ENCODE measurements around the gene LRRC63. TPM values are rescaled to one million over a fixed set of nuclear protein-coding genes. Genes with fewer than 3 reads are reported as not detected.
A peak's percentile ranks its signal among the peaks of the same experiment; 100 is the strongest.

LRRC63 gene
- total and polyA plus RNA-seq, 4 donors: 0.13 to 1.1 (median 0.50) TPM

GRCh38 chr13:46304546-46304945 lies 92.8 kb downstream of the LRRC63 start:
- H3K4me1 ChIP-seq (ENCODE audit: control insufficient read depth in 5 of 5, insufficient read depth in 5 of 5, low read length in 5 of 5): no peaks in the 10 kb centered on the region
- no peaks in the 10 kb centered on the region for H3K36me3 ChIP-seq (ENCODE audit: control insufficient read depth in 4 of 4, insufficient read depth in 4 of 4, low read length in 4 of 4)
- WGBS, 2 donors: 78 to 92% methylated on average over 3 of the region's 3 CpGs
- no peaks in the 10 kb centered on the region for H3K9me3 ChIP-seq (ENCODE audit: control insufficient read depth in 4 of 4, insufficient read depth in 3 of 4, low read length in 3 of 4)
- no peak overlapping the region for H3K4me3 ChIP-seq
- H3K27ac ChIP-seq (ENCODE audit: low read depth in 1 of 2, low read length in 1 of 2): peak overlapping the region in 1 of 2 donors; percentile 22
- H3K27me3 ChIP-seq (ENCODE audit: control insufficient read depth in 3 of 3, insufficient read depth in 3 of 3, low read length in 2 of 3): no peaks in the 10 kb centered on the region
- peak in 2 of 3 donors; percentile 25 to 39 for DNase-seq
- H3K9ac ChIP-seq (ENCODE audit: insufficient read depth in 1 of 2, low read length in 2 of 2): no peak overlapping the region
- TF ChIP-seq CTCF (IDR thresholded peaks at IDR 0.05; ENCODE audit: control extremely low read depth, extremely low read depth): no peak
- ATAC-seq (ENCODE audit: insufficient read depth, low FRiP score): no peak

GRCh38 chr13:46307554-46307953 lies 95.8 kb downstream of the LRRC63 start:
- peaks cover 0 to 3% (median under 1%) of the 10 kb centered on the region in 4 donors for H3K9me3 ChIP-seq (ENCODE audit: control insufficient read depth in 4 of 4, insufficient read depth in 3 of 4, low read length in 3 of 4)
- WGBS, 2 donors: 82 to 90% methylated on average over 1 of the region's 1 CpG
- no peak overlapping the region for H3K4me3 ChIP-seq
- no peak overlapping the region for H3K27ac ChIP-seq (ENCODE audit: low read depth in 1 of 2, low read length in 1 of 2)
- no peak for DNase-seq
- TF ChIP-seq CTCF (IDR thresholded peaks at IDR 0.05; ENCODE audit: control extremely low read depth, extremely low read depth): no peak
- H3K36me3 ChIP-seq (ENCODE audit: control insufficient read depth in 4 of 4, insufficient read depth in 4 of 4, low read length in 4 of 4): no peaks in the 10 kb centered on the region
- H3K9ac ChIP-seq (ENCODE audit: insufficient read depth in 1 of 2, low read length in 2 of 2): no peak overlapping the region
- H3K27me3 ChIP-seq (ENCODE audit: control insufficient read depth in 3 of 3, insufficient read depth in 3 of 3, low read length in 2 of 3): no peaks in the 10 kb centered on the region
- ATAC-seq (ENCODE audit: insufficient read depth, low FRiP score): no peak
- H3K4me1 ChIP-seq (ENCODE audit: control insufficient read depth in 5 of 5, insufficient read depth in 5 of 5, low read length in 5 of 5): no peaks in the 10 kb centered on the region

- peaks cover 0 to 3% (median under 1%) of the 10 kb centered on the region in 4 donors for H3K9me3 ChIP-seq (ENCODE audit: control insufficient read depth in 4 of 4, insufficient read depth in 3 of 4, low read length in 3 of 4)
- H3K4me1 ChIP-seq (ENCODE audit: control insufficient read depth in 5 of 5, insufficient read depth in 5 of 5, low read length in 5 of 5): no peaks in the 10 kb centered on the region
- DNase-seq (no peak), ATAC-seq (ENCODE audit: insufficient read depth, low FRiP score) (no peak)
- H3K27me3 ChIP-seq (ENCODE audit: control insufficient read depth in 3 of 3, insufficient read depth in 3 of 3, low read length in 2 of 3): no peaks in the 10 kb centered on the region
- H3K9ac ChIP-seq (ENCODE audit: insufficient read depth in 1 of 2, low read length in 2 of 2): no peak overlapping the region
- no peak overlapping the region for H3K27ac ChIP-seq (ENCODE audit: low read depth in 1 of 2, low read length in 1 of 2)
- no peak overlapping the region for H3K4me3 ChIP-seq
- TF ChIP-seq CTCF (IDR thresholded peaks at IDR 0.05; ENCODE audit: control extremely low read depth, extremely low read depth): no peak
- H3K36me3 ChIP-seq (ENCODE audit: control insufficient read depth in 4 of 4, insufficient read depth in 4 of 4, low read length in 4 of 4): no peaks in the 10 kb centered on the region
- WGBS, 2 donors: 88% methylated on average over 1 of the region's 1 CpG
Measured at GRCh38 chr13:46310066-46310465, 98.3 kb downstream of the LRRC63 start.

- Histone ChIP-seq H3K9me3 (ENCODE audit: control insufficient read depth in 4 of 4, insufficient read depth in 3 of 4, low read length in 3 of 4) (peaks cover 0 to 3% (median under 1%) of the 10 kb centered on the region in 4 donors), H3K36me3 (ENCODE audit: control insufficient read depth in 4 of 4, insufficient read depth in 4 of 4, low read length in 4 of 4) (no peaks in the 10 kb centered on the region), H3K9ac (ENCODE audit: insufficient read depth in 1 of 2, low read length in 2 of 2) (no peak overlapping the region), H3K4me3 (no peak overlapping the region), H3K27me3 (ENCODE audit: control insufficient read depth in 3 of 3, insufficient read depth in 3 of 3, low read length in 2 of 3) (no peaks in the 10 kb centered on the region), H3K4me1 (ENCODE audit: control insufficient read depth in 5 of 5, insufficient read depth in 5 of 5, low read length in 5 of 5) (no peaks in the 10 kb centered on the region), H3K27ac (ENCODE audit: low read depth in 1 of 2, low read length in 1 of 2) (no peak overlapping the region)
- ATAC-seq (ENCODE audit: insufficient read depth, low FRiP score) (no peak), DNase-seq (no peak)
- WGBS, 2 donors: 87 to 88% methylated on average over 2 of the region's 2 CpGs
- TF ChIP-seq CTCF (IDR thresholded peaks at IDR 0.05; ENCODE audit: control extremely low read depth, extremely low read depth): no peak
Measured at GRCh38 chr13:46311217-46311616, 99.5 kb downstream of the LRRC63 start.

Measured in lung (tissue), 12 donors.